Right kidney (tissue), 1 donor: ENCODE data around the gene HMCN2.
"Not testable (repeated sequence)": the region's sequence is repeated elsewhere in the genome, so short reads cannot be mapped to it uniquely, and the experiment has no call there.

Source experiments
- DNase-seq: peaks from one replicate; pipeline ENCODE4 v3.0.0-alpha.2; 2016

The HMCN2 gene

GRCh38 chr9:130433947-130434262 lies 168.3 kb downstream of the HMCN2 start:
- DNase-seq, result no peak

- DNase-seq, result not testable (repeated sequence)
Observed at GRCh38 chr9:130434656-130435055, 169.1 kb downstream of the HMCN2 start.

GRCh38 chr9:130437011-130437789 lies 171.6 kb downstream of the HMCN2 start:
- peak; percentile 19 for DNase-seq

- no peak for DNase-seq
Observed at GRCh38 chr9:130438382-130438981, 172.9 kb downstream of the HMCN2 start.

GRCh38 chr9:130441031-130441430 lies 175.5 kb downstream of the HMCN2 start:
- DNase-seq, result no peak

GRCh38 chr9:130442746-130443455 lies 177.3 kb downstream of the HMCN2 start:
- no peak for DNase-seq

- DNase-seq, result no peak
Observed at GRCh38 chr9:130443456-130443801, 177.9 kb downstream of the HMCN2 start.

GRCh38 chr9:130443840-130444492 lies 178.4 kb downstream of the HMCN2 start:
- no peak for DNase-seq

GRCh38 chr9:130444565-130445221 lies 179.1 kb downstream of the HMCN2 start, which contains the start of gene ASS1:
ASS1 (plus strand) TSS chr9:130444961; CDS start chr9:130452229, 7,268 bp downstream.
- DNase-seq, result peak; percentile 78

GRCh38 chr9:130445268-130445983 lies 179.9 kb downstream of the HMCN2 start:
- peak; percentile 58 for DNase-seq

- no peak for DNase-seq
Observed at GRCh38 chr9:130446101-130446861, 180.7 kb downstream of the HMCN2 start.

GRCh38 chr9:130447193-130447816 lies 181.7 kb downstream of the HMCN2 start:
- no peak for DNase-seq

- DNase-seq, result no peak
Observed at GRCh38 chr9:130448035-130448624, 182.6 kb downstream of the HMCN2 start.

- no peak for DNase-seq
Observed at GRCh38 chr9:130448771-130449603, 183.4 kb downstream of the HMCN2 start.

- no peak for DNase-seq
Observed at GRCh38 chr9:130450344-130451003, 184.9 kb downstream of the HMCN2 start.

- DNase-seq, result no peak
Observed at GRCh38 chr9:130451004-130451390, 185.4 kb downstream of the HMCN2 start.

GRCh38 chr9:130451509-130452388 lies 186.2 kb downstream of the HMCN2 start:
- peak; percentile 73 for DNase-seq

GRCh38 chr9:130452835-130453234 lies 187.3 kb downstream of the HMCN2 start:
- no peak for DNase-seq
